HG02678 (cell line): ENCODE data around the gene NCOA1.
"Not testable (repeated sequence)": the region's sequence is repeated elsewhere in the genome, so short reads cannot be mapped to it uniquely, and the experiment has no call there.

Experiments used
- ATAC-seq: cut with Tn5 transposase; IDR thresholded peaks from one replicate; pipeline ENCODE4 v1.9.1; 2021; ENCODE audit warnings: mild to moderate bottlenecking, moderate library complexity; ENCODE audit not compliant: unreplicated experiment

NCOA1 gene

GRCh38 chr2:24474053-24474452, 17.0 kb upstream of the NCOA1 start:
- no peak for ATAC-seq

GRCh38 chr2:24477229-24477628, 13.8 kb upstream of the NCOA1 start:
- ATAC-seq = no peak

GRCh38 chr2:24478243-24478642, 12.8 kb upstream of the NCOA1 start:
- no peak for ATAC-seq

- no peak for ATAC-seq
Measured at GRCh38 chr2:24480245-24480644, 10.8 kb upstream of the NCOA1 start.

- ATAC-seq = no peak
Measured at GRCh38 chr2:24482251-24482971, 8.6 kb upstream of the NCOA1 start.

- ATAC-seq = no peak
Measured at GRCh38 chr2:24482972-24483300, 8.1 kb upstream of the NCOA1 start.

- not testable (repeated sequence) for ATAC-seq
Measured at GRCh38 chr2:24484677-24485076, 6.4 kb upstream of the NCOA1 start.

- ATAC-seq = no peak
Measured at GRCh38 chr2:24485197-24485596, 5.9 kb upstream of the NCOA1 start.

- ATAC-seq = no peak
Measured at GRCh38 chr2:24486636-24487205, 4.3 kb upstream of the NCOA1 start.

GRCh38 chr2:24489465-24490180, 1.4 kb upstream of the NCOA1 start:
- no peak for ATAC-seq

- no peak for ATAC-seq
Measured at GRCh38 chr2:24490181-24490689, 819 bp upstream of the NCOA1 start.

- ATAC-seq = peak; percentile 40
Measured at GRCh38 chr2:24491542-24492420, 727 bp downstream of the NCOA1 start.

GRCh38 chr2:24492421-24493279, 1.6 kb downstream of the NCOA1 start:
- ATAC-seq = no peak

GRCh38 chr2:24493713-24494112, 2.7 kb downstream of the NCOA1 start:
- ATAC-seq = no peak

- ATAC-seq = no peak
Measured at GRCh38 chr2:24494410-24494809, 3.4 kb downstream of the NCOA1 start.

GRCh38 chr2:24495451-24495850, 4.4 kb downstream of the NCOA1 start:
- no peak for ATAC-seq

- ATAC-seq = no peak
Measured at GRCh38 chr2:24496959-24497358, 5.9 kb downstream of the NCOA1 start.

GRCh38 chr2:24497685-24498084, 6.6 kb downstream of the NCOA1 start:
- no peak for ATAC-seq

GRCh38 chr2:24498121-24498520, 7.1 kb downstream of the NCOA1 start:
- ATAC-seq = no peak

GRCh38 chr2:24501813-24502212, 10.8 kb downstream of the NCOA1 start:
- ATAC-seq = no peak
